OCI-M2 (cell line): ENCODE results near the gene KIF12.

Source experiments
- DNase-seq: peaks from one replicate; lab custom pipeline; 2025; ENCODE audit not compliant: unreplicated experiment; lab: John Stamatoyannopoulos, UW

Gene KIF12

DNA sequence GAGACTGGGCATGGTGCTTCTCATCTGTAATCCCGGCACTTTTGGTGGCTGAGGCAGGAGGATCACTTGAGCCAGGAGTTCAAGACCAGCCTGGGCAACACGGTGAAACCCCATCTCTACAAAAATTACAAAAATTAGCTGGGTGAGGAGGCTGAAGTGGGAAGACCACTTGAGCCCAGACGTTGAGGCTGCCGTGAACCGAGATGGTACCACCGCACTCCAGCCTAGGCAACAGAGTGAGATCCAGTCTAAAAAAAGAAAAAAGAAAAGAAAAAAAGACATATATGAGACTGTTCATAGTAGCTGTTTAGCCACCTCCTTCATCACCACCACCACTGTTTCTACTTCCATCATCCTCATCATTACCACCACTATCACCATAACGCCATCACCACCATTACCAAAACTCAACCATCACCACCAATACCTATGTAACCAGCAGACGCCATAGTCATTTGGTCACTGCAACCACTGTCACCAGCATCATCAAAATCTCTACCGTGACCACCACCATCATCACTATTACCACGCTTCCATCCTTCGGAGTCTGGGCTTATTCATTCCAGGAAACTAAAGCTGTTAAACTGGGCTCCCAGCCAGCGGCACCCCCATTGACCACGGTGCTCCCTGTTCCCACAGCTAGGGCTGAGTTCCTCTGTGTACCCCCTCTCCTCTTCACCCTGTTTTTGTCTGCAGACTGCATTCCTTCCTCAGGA is 8.4 kb upstream of the KIF12 start:
- DNase-seq, result no peak

DNA sequence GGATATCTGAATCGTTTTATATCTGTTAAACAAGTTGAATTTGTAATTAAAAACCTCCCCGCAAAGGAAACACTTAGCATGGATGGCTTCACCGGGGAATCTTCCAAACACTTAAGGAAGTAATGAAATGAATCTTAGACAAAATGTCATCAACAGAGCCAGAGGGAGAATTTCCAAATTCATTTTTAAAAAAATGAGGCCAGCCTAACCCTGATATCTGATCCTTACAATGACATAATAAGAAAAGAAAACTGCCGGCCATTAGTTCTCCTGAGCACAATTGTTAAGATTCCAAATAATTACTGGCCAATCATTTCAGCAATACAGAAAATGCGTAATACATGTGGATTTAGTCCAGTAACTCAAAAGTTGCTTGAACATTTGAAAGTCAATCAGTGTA is 6.1 kb upstream of the KIF12 start:
- DNase-seq, result no peak

DNA sequence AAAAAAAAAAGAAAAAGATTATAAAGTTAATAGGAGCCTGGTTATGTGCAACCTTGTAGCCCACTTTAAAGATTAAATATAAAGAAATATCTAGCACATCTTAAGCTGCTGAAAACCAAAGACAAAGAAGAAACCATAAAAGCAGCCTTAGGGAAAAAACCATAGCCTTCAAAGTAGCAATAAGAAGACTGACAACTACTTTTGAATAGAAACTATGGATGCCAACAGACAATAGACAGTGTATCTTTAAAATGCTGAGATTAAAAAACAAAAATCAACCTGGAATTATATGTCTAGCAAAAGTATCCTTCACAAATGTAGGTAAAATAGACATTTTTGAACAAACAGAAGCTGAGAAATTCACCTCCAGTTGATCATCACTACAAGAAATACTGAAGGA is 3.4 kb upstream of the KIF12 start:
- DNase-seq, result no peak

DNA sequence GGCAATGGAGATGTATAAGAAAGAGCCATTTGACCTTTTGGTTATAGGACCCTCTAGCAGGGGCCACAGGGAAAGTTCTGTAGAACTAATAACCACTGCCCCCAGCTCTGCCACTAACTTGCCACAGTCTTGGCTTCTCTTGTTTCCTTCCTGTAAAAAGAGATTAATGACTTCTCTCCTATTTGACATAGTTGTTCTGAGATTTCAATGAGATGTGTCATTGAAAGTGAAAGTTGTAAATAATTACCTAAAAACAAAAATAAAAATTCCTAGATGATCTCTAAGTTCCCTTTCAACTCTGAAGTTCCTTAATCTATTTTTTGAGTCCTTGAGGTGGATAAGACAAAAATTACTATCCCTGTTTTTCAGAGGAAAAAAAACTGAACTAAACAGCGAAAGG is 1.4 kb upstream of the KIF12 start:
- no peak for DNase-seq

DNA sequence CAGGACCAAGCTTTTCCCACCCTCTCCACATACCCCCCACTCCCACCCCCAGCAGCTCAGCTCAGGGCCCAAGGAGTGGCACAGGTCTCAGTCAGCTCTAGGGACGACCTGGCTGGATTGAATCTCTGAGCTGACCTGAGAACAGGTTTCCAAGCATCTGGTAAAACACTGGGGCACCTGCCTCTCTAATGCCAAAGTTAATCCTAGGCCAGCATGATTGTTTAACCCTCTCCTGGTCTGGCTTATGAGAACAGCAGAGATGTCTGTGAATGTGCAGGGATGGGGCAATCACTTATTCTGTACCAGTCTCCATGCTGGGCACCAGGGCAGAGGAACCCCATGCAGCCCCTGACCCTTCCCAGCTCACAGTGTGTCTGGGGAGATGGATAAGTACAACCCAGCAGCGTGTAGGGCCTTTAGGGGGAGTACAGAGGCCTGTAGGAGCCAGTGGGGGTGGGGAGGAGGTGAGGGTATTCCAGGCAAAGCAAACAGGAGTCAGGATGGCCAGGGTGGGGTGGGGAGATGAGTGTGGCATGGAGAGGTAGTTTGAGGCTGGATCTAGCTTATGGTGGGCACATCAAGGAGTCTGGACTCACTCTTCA is 678 bp upstream of the KIF12 start:
- DNase-seq, result no peak

DNA sequence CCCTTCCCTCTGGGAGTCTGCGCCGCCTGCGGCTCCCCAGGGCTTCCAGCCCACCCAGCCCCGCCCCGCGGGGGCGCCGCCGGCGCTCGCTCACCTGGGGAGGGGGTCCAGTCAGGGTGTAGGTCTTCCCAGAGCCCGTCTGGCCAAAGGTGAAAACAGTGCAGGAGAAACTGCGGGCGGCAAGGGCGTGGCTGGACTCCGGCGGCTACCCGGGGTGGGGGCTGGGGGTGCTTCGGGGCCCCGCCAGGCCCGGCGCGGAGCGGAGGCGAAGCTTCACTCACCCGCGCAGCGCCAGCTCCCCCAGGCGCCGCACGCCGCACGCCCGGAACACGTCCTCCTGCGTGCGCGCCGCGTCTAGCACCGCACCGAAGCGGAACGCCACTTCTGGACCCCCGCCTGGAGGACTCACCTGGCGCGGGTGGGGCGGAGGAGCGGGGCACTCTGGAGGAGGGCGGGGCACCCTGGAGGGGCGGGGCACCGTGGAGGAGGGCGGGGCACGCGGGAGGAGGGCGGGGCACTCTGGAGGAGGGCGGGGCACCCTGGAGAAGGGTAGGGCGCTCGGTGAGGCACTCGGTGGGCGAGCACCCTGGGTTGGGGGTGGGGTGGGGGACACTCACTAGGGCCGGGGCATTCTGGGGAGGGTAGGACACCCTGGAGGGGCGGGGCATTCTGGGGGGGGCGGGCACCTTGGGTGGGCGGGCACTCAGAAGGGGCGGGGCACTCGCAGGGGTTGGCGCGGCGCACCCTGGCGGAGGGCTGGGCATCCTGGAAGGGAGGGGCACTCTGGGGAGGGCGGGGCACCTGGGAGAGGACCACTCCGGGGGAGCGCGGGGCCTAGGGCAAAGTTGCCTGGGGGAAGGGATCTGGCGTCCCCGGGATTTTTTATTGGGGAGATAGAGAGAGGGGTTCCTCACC is 814 bp downstream of the KIF12 start:
- DNase-seq, result no peak

DNA sequence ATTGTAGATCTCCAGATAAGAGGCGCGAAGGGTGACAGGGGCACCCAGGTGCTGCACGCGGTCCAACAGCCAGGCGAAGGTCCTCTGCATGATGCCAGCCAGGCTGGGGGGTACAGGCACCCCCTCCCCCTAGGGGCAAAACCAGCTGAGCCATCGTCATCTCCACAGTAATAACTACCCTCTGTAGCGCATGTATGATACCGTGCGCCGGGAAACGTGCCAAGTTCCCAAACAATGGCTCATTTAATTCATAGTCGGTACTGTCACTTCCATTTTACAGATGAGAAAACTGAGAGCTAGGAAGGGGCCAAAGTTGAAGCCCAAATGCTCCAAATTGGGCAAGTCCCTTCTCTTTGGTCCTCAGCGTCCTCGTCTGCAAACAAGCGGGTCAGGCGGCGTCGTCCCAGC is 1.5 kb downstream of the KIF12 start:
- no peak for DNase-seq

DNA sequence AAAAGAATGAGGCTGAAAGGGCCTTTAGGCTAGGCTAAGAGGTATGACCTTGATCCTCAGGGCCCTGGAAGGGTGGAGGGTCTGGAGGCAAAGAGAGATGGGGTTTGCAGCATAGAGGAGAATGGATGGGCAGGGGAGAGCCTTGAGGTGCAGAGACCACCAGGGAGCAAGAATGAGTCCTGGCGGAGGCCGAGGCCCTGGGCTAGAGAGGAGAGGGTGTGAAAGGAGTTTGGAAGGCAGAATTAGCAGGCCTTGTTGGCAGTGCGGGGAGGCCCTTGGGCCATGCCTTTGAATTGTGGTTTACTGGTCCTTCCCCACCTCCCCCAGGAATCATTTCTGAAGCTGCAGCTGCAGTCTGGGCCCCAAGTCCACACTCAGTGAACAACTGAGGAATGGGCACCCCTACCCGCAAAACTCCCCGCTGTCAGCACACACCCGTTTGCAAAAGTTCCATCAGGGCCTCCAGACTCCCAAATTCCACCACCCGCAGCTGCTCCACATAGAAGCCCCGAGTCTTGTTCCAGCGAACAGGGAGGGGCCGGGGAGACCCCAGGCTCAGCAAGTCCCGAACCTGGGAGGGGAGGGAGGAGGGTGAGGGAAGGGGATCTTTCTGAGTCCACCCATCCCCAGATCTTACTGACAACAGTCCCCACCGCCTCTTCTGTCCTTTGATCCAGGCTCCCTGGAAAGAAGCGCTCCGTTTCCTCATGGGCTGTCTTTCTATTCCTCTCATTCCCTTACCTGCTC is 2.1 kb downstream of the KIF12 start:
- DNase-seq, result no peak

DNA sequence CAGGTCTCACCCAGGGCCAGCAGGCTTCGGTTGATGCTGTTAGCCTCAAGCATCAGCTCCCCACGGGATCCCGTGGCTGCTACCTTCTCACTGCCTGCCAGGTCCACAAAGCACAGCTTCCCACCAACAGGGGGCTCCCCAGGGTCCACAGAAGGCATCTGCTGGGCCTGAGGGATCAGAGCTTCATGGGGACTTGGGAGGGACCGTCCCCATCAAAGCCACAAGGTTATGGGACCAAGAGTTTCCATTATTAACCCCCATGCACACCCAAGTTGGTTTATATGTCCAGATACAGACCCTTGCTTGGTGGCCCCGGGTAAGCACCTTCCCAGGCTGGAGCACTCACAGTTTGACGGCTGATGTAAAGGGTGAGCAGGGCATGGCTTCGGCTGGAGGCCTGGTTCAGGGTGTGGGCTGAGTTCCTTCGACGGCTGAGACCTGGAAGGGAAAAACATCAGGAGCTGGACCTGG is 3.0 kb downstream of the KIF12 start:
- no peak for DNase-seq

DNA sequence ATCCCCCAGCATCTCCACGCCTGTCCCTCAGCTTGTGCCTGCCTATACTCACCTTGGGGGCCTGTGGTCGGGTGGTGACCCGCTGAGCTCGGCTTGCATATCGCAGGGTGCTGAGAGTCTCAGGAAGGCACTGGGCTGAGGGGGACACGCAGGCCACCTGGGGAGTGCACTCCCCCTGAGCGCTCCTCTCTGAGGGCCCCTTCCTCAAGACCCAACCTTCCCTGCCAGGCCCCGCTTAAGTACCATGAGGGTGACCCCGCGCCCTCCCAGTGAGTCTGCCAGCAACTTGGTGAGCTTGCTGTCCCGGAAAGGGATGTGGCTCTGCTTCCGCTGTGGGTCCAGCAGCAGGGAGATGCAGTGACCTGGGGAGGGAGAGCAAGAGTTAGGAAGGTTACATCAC is 4.1 kb downstream of the KIF12 start:
- DNase-seq, result no peak

DNA sequence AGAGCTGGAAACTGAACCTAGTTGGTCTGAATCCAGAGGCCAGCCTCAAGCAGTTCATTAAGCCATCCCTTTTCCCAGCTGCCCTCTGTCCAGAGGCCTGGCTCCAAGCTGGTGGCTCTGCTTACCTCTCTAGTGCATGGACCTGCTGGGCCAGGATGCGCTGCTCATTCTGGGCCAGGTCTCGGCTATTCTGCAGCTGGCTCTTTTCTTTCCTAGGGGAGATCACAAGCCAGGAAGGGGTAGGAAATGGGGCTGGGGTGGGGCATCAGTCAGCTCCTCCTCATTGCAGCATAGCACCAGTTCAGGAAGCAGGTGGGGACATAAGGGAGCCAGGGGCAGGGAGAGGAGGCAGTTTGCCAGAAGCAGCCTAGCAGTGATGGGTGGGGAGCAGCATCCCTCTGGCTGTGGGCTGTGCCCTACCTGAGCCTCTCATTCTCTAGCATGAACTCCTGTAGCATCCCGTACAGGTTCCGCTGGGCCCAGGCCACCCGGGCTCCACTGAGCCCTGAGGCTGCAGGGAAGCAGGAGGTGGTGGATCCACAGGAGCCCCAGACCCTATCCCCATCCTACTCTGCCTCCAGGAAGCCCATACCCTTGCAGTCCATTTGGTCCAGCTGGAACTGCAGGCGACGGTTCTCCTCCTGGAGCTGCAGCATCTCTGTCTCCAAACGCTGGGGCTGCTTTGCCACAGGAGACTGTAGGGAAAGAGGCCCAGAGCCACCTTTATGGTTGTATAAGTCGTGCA is 5.2 kb downstream of the KIF12 start:
- no peak for DNase-seq

DNA sequence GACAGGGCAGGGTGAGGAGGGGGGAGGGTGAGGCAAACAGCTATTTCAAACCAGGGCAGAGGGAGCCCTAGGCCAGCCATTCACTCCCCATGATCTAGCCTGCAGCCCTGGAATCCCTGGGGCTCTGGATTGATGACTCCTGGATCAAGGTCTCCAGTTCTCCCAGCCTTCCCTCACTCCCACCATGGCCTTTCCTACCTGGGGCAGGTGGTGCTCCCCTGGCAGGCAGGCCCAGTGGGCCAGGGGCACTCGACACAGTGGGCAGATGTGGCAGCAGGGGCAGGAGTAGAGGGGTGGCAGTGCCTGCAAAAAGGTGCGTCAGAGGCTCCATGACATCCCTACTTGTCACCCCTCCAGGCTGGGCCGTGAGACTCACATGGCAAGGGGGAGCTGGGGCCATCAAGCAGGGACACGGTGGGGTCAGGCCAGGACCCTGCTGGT is 6.0 kb downstream of the KIF12 start:
- DNase-seq, result no peak

DNA sequence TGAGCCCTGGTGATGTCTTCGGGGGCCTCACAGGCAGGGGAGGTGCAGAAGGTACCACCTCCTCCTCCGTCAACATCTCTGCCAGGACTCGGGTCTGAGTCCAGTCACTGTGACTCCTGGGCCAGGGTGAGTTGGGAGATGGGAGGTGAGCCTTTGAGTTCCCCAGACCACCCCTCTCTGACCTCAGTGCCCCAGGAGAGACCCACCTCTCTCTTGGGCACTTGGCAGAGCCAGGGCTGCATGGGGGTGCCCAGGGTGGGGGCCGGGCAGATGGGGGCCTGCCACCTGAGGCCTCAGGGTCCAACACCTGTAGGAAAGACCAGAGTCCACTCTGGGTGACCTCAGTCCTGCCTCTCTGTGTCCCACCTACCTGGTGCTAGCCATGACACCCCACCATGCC is 6.8 kb downstream of the KIF12 start:
- DNase-seq, result no peak

DNA sequence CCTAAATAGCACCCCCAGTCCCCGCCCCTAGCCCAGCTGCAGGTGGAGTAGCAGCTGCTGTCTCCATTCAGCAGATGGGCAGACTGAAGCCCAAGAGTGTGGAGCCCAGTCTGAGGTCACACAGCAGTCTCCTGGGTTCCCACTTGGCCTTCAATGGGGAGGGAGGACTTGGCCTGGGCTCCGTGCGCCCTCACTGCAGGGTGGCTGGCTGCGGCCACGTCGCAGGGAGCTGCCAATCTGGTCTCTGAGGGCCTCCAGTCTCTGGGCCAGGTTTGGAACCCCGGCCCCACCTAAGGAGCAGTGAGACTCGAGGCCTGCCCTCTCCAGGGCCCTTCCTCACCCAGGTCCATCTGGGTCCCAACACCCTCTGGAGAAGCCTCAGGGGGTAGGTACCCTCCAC is 7.4 kb downstream of the KIF12 start:
- DNase-seq, result no peak

DNA sequence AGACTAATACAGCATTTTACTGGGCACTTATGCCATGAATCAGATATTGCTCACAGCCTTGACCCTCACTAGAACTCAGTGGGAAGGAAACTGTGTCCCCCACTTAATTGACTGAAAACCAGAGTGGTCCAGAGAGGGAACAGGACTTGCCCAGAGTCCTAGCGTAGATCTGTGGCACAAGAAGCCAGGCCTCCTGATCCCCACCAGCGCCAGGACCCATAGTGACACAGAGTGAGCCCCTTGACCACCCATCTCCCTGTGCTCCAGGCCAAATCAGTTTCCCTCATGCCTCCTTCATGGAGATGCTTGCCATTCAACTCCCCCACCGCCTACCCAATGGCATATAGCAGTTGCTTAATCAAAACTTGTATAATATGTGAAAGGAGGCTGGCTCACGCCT is 8.3 kb downstream of the KIF12 start:
- DNase-seq, result no peak

DNA sequence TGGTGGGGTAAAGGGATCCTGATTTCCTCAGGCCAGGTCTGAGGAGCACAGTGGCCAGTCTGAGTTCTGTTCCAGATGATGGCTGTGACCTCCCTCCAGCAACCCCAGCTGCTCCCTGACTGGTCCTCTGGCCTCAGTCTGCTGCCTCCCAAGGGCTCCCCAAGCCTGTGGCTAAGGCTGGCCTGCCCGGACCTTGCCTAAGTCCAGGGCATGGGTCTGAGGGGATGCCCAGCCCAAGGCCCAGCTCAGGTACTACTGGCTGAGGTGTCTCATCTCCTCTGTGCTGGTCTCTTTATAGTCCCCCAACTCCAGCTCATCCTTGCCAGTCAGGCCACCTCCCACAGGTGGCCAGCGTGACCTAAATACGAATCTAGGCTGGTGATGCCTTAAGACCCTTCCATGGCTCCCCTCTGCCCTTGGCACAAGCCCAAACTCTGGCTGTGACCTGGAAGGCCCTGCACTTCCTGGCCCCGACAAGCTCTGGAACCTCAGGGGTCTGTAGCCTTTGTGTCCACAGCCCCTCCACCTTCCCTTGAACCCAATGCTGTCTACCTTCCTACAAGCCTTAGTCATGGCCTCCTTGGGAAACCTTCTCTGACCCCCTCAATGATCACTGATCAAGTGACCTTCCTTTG is 9.8 kb downstream of the KIF12 start:
- no peak for DNase-seq

DNA sequence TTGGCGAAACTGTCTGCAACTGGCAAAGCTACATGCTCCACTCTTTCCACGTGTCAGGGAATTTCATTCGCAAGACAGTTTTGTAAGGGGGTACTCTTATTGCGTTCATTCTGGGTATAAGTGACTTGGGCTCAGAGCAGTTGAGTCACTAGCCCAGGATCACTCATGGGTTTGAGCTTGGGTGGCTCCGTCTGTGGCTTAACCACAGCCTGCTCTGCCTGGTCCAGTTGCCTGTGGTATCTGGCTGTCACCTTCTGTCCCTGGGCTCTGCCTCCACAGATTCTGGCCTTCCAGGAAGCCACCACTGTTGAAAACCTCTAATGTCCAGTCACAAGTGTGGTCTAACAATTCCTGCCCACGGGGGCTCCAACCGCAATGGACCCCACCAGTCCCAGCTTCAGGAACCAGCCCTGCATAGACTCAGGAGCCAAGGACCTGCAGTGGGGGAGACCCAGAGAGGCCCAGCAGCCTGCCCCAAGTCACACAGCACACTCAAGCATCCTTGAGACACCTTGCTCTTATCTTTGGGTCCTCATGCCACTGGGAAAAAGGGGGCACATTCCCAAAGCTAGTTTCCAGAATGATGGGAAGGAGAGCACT is 10.4 kb downstream of the KIF12 start:
- no peak for DNase-seq

DNA sequence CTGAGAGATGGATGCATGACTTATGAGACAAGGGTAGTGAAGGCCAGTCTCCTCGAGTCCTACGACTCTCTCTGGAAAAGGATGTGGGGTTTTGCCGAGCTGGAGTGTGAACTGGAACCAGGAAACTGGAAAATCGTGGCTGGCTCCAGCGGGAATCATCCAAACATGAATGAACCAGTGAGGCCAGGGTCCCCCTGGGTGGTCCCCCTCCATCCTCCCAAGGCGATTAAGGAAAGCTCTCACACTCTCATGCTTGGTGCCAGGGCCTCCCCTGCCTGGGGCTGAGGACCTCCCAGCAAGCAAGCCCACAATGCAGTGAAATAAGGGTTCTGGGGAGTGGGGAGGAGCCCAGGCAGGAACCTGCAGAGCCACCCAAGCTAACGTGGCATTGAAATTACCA is 11.4 kb downstream of the KIF12 start:
- DNase-seq, result no peak

DNA sequence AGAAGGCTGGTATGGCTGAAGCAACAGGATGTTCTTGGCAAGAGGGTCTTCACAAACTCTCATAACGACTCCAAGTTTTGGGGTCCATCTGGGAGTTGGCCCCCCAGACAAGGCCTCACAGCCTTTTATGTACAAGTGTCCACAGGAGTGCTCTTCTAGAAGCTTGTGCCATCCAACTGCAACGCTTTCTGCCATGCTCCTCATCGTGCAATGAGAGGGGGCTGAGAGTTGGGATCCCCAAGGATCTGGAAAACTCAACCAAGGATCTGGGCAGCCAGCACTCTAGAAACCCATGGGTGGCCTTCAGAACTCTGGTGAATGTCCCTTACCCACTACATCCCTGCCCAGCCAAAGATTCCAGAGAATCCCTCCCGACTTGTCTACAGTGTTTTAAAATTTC is 12.5 kb downstream of the KIF12 start:
- no peak for DNase-seq

DNA sequence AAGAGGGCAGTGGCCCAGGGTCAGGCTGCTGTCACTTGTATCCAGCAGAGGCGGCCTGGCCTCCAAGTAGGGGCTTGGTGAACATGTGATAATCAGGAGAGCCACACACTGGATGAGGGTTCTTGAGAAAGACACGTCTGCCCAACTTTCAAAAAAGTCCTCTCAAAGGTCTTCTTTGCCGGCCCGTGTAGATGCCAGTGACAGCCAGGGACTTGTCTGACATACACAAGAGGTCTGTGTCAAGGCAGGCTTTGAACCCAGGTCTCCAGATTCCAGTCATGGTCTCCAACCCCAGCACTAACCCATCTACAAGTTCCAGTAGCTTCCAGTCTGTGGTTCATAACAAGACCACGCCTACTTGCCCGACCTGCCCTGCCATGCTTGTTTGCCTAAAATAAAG is 13.1 kb downstream of the KIF12 start:
- no peak for DNase-seq
